Stimulated activated naive CD4-positive, alpha-beta T cell treated with Interleukin-2 at 50 U/mL for 16 hours (primary cell): Measurements from ENCODE around the gene CYP2D6.
"Not testable (repeated sequence)": the region's sequence is repeated elsewhere in the genome, so short reads cannot be mapped to it uniquely, and the experiment has no call there.

Source experiments
- DNase-seq: peaks from one replicate; lab custom pipeline; 2025; lab: John Stamatoyannopoulos, UW

The CYP2D6 gene

GRCh38 chr22:42130639-42131431, at the start of gene CYP2D6:
CYP2D6 (minus strand) TSS chr22:42130810; CDS start chr22:42130791, 19 bp downstream.
- not testable (repeated sequence) for DNase-seq

GRCh38 chr22:42179616-42180015, 49.0 kb upstream of the CYP2D6 start:
- DNase-seq, result no peak

DNA sequence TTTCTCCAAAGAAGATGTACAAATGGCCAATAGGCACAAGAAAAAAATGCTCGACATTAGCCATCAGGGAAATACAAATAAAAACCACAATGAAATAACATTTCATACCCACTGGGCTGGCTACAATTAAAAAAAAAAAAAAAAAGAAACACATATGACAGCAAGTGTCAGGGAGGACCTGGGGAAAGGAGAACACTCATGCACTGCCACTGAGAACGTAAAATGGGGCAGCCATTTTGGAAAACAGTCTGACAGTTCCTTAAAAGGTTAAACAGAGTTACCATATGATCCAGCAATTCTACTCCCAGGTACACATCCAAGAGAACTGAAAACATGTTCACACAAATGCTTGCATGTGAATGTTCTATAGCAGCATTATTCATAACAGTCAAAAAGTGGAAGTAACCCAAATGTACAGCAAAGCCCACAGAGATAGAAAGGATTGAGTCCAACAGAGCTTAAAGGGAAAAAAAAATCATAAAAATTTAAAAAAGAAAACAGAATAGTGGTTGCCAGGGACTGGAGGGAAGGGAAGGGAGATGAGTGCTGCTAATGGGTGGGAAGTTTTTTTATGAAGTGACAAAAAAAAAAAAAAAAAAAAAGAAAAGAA, 48.4 kb upstream of the CYP2D6 start:
- no peak for DNase-seq

DNA sequence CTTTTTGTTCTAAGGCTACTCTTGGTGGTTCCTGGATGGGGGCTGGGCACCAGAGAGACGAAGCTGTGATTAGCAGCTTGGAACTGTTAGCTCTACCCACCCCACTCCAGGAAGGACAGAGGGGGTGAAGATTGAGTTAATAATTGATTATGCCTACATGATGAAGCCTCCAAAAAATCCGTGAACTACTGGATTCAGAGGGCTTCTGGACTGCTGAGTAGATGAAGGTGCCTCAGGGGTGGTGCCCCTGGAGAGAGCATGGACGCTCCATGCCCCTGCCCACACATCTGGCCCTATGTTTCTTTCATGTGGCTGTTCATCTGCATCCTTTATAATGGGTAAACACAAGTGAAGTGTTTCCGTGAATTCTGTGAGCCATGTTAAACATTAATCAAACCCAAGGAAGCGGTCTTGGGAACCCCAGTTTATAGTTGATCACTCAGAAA, 47.3 kb upstream of the CYP2D6 start:
- no peak for DNase-seq

DNA sequence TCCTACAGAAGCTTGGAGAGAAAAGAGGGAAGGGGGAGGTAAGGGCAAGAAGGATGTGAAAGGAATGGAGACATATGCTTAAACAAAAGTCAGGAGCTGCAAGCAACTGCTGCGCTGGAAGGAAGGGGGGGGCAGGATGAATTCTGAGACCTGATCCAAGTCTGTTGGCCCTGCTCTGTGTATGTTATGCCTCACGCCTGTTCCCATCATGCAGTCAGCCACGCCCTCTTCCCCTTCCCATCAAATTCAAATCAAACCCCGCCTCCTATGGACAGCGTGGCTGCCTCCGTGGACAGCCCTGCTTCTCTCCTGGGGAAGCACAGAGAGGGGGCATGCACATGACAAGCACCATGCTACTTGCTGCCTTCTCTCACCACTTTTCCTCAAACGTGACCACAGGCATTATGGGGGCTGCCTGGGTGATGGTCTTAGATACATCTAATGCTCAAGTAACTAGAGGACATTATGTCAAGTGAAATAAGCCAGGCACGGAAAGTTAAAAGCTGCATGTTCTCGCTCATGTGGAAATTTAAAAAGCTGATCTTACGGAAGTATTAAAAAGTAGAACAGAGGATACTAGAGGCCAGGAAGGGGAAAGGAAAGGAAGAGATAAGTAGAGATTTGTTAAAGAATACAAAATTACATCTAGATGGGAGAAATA, 45.8 kb upstream of the CYP2D6 start:
- DNase-seq, result no peak

- no peak for DNase-seq
Observed at GRCh38 chr22:42174062-42174461, 43.5 kb upstream of the CYP2D6 start.

GRCh38 chr22:42173183-42173926, 42.7 kb upstream of the CYP2D6 start:
- no peak for DNase-seq

GRCh38 chr22:42172773-42173172, 42.2 kb upstream of the CYP2D6 start:
- DNase-seq, result no peak

DNA sequence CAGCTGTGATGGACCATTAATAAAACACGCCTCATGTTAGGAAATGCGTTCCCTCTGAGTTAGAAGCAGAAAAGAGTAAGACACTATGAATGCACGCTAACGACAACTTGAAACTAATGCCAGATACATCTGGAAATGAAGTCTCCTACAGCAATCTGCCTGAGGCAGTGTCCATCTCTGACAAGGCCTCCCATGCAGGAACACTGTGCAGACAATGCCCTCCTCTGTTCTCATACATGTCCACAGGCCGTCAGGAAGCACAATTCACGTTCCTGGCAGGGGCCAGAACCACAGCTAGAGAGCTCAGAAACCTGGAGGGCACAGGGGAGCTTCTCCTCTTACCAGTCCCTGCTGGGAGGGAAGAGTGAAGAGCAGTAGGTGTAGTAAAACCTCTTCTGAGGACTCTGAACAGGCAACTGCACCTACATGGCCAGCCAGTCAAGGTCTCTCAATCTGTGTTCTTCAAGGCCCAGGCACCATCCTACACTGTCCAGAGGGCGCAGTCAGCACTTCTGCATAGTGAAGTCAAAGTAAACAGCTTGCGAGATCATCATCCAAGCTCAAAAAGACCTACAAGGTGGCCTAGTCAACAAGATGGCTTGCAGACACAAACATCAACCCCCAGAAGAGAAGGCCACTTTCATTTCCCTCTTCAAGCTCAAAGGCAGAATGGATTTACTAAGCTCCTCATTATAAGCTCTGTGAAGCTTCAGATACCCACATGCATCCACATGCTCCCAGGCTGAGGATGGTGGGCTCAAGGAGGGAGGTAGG, 41.5 kb upstream of the CYP2D6 start:
- no peak for DNase-seq

- DNase-seq, result no peak
Observed at GRCh38 chr22:42171417-42171816, 40.8 kb upstream of the CYP2D6 start.

GRCh38 chr22:42170946-42171345, 40.3 kb upstream of the CYP2D6 start:
- DNase-seq, result no peak

- peak; percentile 66 for DNase-seq
Observed at GRCh38 chr22:42169055-42169469, 38.5 kb upstream of the CYP2D6 start.

GRCh38 chr22:42168476-42168875, 37.9 kb upstream of the CYP2D6 start:
- DNase-seq, result no peak

DNA sequence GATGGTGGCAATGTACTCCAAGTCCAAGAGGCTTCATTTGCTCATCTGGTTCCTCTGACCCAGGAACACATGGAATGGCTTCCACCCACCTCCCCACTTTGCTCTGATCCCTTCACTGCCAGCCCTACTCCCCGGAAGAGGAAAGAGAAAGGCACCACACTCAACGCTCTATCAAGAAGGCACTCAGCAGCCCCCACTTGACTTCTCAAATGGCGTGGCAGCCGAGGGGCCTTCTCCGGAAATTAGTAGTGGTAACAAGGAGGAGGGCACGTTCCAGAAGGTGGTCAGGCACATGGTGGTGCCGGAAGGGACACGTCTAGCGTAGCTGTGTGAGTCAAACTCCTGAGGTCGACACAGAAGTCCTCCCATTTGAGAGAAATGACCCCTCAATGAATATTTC, 36.5 kb upstream of the CYP2D6 start:
- DNase-seq, result no peak

- no peak for DNase-seq
Observed at GRCh38 chr22:42164901-42165300, 34.3 kb upstream of the CYP2D6 start.

- DNase-seq, result no peak
Observed at GRCh38 chr22:42163515-42163914, 32.9 kb upstream of the CYP2D6 start.

DNA sequence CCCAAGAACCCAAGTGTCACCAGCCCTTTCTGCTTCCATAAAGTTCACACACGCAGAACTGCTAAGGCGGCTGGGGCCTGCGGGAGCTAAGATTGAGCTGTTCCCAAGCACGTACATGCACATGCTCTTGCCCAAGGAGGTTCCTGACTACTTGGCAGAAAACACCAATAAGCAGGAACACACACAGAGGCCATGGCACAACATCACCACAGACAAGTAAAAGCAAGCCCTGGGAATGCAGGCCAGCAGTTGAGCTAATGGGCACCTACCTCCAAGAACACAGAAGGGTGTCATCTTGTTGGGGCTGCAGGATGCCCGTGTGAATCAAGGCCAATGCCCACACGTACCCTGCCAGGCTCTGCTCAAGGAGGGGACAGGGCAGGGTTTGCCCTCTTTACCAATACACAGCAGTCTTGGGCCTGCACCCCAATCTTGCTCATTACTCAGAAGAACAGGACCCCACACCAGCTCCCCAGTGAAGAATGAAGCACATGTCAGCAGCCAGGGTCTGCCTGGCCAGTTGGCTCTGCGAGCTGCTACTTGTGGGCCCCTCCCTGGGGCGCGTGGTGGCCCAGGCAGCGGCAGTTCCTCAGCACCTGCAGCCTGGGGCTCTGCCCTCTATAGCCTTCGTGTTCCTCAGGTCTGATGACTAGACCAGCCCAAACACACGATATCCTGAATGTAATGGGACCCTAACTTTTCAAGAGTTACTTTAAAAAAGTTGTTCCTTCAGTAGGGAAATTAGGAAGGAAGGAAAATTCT, 32.3 kb upstream of the CYP2D6 start:
- no peak for DNase-seq

- DNase-seq, result no peak
Observed at GRCh38 chr22:42160830-42161696, 30.5 kb upstream of the CYP2D6 start.

GRCh38 chr22:42160251-42160650, 29.6 kb upstream of the CYP2D6 start:
- DNase-seq, result no peak
